PFSK-1 (cell line): Measurements from ENCODE around the gene WIZ.

Experiments used
- FOXP2 ChIP-seq: optimal IDR thresholded peaks from 2 replicates; pipeline ENCODE3; 2011; ENCODE audit warnings: borderline replicate concordance, control low read depth, inconsistent platforms; ENCODE audit not compliant: insufficient read depth; ENCODE audit errors: extremely low read length, extremely low read depth
- POLR2AphosphoS5 ChIP-seq: IDR thresholded peaks from 2 replicates; pipeline ENCODE4 v1.6.1; 2012; ENCODE audit warnings: low read depth, mild to moderate bottlenecking, control low read depth, low read length, moderate library complexity
- SIN3A ChIP-seq: IDR thresholded peaks from 2 replicates; pipeline ENCODE4 v1.6.1; 2012; ENCODE audit warnings: mild to moderate bottlenecking, low read length, moderate library complexity, borderline replicate concordance; ENCODE audit not compliant: insufficient read depth
- TAF1 ChIP-seq: IDR thresholded peaks from 2 replicates; pipeline ENCODE4 v1.6.1; 2012; ENCODE audit warnings: low read length, control low read depth, borderline replicate concordance; ENCODE audit not compliant: insufficient read depth
- TF ChIP-seq, protein P1 (sequence below), 2 experiments: IDR thresholded peaks; 2 replicates each; pipeline versions ENCODE4 v1.6.1 to v1.8.0; 2011 to 2012; ENCODE audit warnings: low read depth in 2 of 2, low read length in 2 of 2, control low read depth in 1 of 2, inconsistent platforms in 1 of 2, mild to moderate bottlenecking in 1 of 2, moderate library complexity in 1 of 2; ENCODE audit not compliant: insufficient read depth in 1 of 2

Gene WIZ

GRCh38 chr19:15463861-15464371, 14.2 kb upstream of the WIZ start:
- TF ChIP-seq FOXP2 (no peak), POLR2AphosphoS5 (no peak), TAF1 (no peak)

- no peak for TF ChIP-seq TAF1
- TF ChIP-seq SIN3A, result no peak
- TF ChIP-seq, protein P1, sequence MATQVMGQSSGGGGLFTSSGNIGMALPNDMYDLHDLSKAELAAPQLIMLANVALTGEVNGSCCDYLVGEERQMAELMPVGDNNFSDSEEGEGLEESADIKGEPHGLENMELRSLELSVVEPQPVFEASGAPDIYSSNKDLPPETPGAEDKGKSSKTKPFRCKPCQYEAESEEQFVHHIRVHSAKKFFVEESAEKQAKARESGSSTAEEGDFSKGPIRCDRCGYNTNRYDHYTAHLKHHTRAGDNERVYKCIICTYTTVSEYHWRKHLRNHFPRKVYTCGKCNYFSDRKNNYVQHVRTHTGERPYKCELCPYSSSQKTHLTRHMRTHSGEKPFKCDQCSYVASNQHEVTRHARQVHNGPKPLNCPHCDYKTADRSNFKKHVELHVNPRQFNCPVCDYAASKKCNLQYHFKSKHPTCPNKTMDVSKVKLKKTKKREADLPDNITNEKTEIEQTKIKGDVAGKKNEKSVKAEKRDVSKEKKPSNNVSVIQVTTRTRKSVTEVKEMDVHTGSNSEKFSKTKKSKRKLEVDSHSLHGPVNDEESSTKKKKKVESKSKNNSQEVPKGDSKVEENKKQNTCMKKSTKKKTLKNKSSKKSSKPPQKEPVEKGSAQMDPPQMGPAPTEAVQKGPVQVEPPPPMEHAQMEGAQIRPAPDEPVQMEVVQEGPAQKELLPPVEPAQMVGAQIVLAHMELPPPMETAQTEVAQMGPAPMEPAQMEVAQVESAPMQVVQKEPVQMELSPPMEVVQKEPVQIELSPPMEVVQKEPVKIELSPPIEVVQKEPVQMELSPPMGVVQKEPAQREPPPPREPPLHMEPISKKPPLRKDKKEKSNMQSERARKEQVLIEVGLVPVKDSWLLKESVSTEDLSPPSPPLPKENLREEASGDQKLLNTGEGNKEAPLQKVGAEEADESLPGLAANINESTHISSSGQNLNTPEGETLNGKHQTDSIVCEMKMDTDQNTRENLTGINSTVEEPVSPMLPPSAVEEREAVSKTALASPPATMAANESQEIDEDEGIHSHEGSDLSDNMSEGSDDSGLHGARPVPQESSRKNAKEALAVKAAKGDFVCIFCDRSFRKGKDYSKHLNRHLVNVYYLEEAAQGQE (IDR thresholded peaks at IDR 0.05; ENCODE audit: insufficient read depth in 1 of 2, low read depth in 2 of 2, low read length in 2 of 2), result no peak
- no peak for TF ChIP-seq FOXP2
- no peak for TF ChIP-seq POLR2AphosphoS5
Measured at GRCh38 chr19:15461694-15462093, 11.9 kb upstream of the WIZ start.

- TF ChIP-seq POLR2AphosphoS5 (no peak), SIN3A (no peak), FOXP2 (no peak), TAF1 (no peak)
- TF ChIP-seq, protein P1 (IDR thresholded peaks at IDR 0.05; ENCODE audit: insufficient read depth in 1 of 2, low read depth in 2 of 2, low read length in 2 of 2), result no peak
Measured at GRCh38 chr19:15457701-15458484, 8.1 kb upstream of the WIZ start.

GRCh38 chr19:15456871-15457700, 7.3 kb upstream of the WIZ start:
- TF ChIP-seq TAF1 (no peak), SIN3A (no peak), FOXP2 (no peak), POLR2AphosphoS5 (no peak)
- TF ChIP-seq, protein P1 (IDR thresholded peaks at IDR 0.05; ENCODE audit: insufficient read depth in 1 of 2, low read depth in 2 of 2, low read length in 2 of 2), result no peak

DNA sequence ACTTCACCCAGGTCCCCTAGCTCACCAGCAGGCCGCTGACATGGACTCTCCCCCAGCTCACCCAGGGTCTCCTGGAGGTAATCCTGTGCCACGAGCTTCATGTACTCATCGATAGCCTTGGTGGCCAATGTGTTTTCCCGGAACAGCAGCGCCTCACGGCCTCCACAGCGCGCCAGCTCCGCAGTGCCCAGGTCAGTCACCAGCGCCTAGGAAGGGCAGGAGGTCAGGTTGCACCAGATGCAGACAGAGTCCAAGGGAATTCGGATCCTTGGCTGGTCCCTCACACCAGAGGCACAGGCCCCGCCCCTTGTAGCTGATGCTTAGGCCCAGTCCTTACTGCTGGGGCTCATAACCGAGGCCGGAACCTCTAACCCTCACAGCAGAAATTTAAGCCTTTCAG, 6.7 kb upstream of the WIZ start:
- TF ChIP-seq TAF1 (no peak), SIN3A (no peak), FOXP2 (no peak), POLR2AphosphoS5 (no peak)
- TF ChIP-seq, protein P1 (IDR thresholded peaks at IDR 0.05; ENCODE audit: insufficient read depth in 1 of 2, low read depth in 2 of 2, low read length in 2 of 2), result no peak
